ENCODE results near the gene MCUR1. TPM values are rescaled to one million over a fixed set of nuclear protein-coding genes. Genes with fewer than 3 reads are reported as not detected.

MCUR1 gene
- total RNA-seq, 1 donor from 2014 or later: 39.8 TPM

GRCh38 chr6:13818341-13818740, 4.0 kb upstream of the MCUR1 start:
- peaks cover 11% of the 10 kb centered on the region for H3K27me3 Mint-ChIP-seq (ENCODE audit: low read depth)

GRCh38 chr6:13814938-13815575, 700 bp upstream of the MCUR1 start:
- Mint-ChIP-seq H3K9me3 (no peaks in the 10 kb centered on the region), H3K27ac (peak overlapping the region; percentile 77)

More at GRCh38 chr6:13818341-13818740, 4.0 kb upstream of the MCUR1 start:
- Mint-ChIP-seq H3K36me3 (ENCODE audit: low read depth) (no peaks in the 10 kb centered on the region), H3K4me3 (ENCODE audit: low read depth) (no peak overlapping the region), H3K4me1 (ENCODE audit: low read depth) (peaks cover 16% of the 10 kb centered on the region), H3K27ac (no peak overlapping the region), H3K9me3 (no peaks in the 10 kb centered on the region)
- intact Hi-C loops (cut with micrococcal nuclease): loop anchor here (10.0 kb wide), 1 partner anchor 296 kb away; the partner anchor contains the start of gene CD83
- DNase-seq (ENCODE audit: low spot score): no peak

GRCh38 chr6:13813621-13814175, 659 bp downstream of the MCUR1 start:
- Mint-ChIP-seq H3K4me1 (ENCODE audit: low read depth) (peaks cover 36% of the 10 kb centered on the region), H3K36me3 (ENCODE audit: low read depth) (peaks cover 26% of the 10 kb centered on the region), H3K4me3 (ENCODE audit: low read depth) (peak overlapping the region; percentile 90), H3K9me3 (no peaks in the 10 kb centered on the region), H3K27ac (peak overlapping the region; percentile 42), H3K27me3 (ENCODE audit: low read depth) (peaks cover 8% of the 10 kb centered on the region)
- intact Hi-C loops (cut with micrococcal nuclease): loop anchor here (1.0 to 10.0 kb wide), 5 partner anchors 19 to 301 kb away; partner anchors contain the start of genes CD83, RANBP9 and SIRT5
- no peak for DNase-seq (ENCODE audit: low spot score)

More at GRCh38 chr6:13814938-13815575, 700 bp upstream of the MCUR1 start:
- peak overlapping the region; percentile 68 for H3K4me3 Mint-ChIP-seq (ENCODE audit: low read depth)
- DNase-seq (ENCODE audit: low spot score): no peak
- intact Hi-C loops (cut with micrococcal nuclease): loop anchor here (1.0 to 10.0 kb wide), 5 partner anchors 20 to 300 kb away; partner anchors contain the start of genes CD83, RANBP9 and SIRT5
- peaks cover 11% of the 10 kb centered on the region for H3K27me3 Mint-ChIP-seq (ENCODE audit: low read depth)
- peaks cover 36% of the 10 kb centered on the region for H3K4me1 Mint-ChIP-seq (ENCODE audit: low read depth)
- H3K36me3 Mint-ChIP-seq (ENCODE audit: low read depth): peaks cover 19% of the 10 kb centered on the region

- H3K9me3 Mint-ChIP-seq: no peaks in the 10 kb centered on the region
- intact Hi-C loops (cut with micrococcal nuclease): loop anchor here (5.0 to 10.0 kb wide), 3 partner anchors 101 to 302 kb away; partner anchors contain the start of genes CD83 and RANBP9
- peaks cover 3% of the 10 kb centered on the region for H3K27me3 Mint-ChIP-seq (ENCODE audit: low read depth)
- no peak for DNase-seq (ENCODE audit: low spot score)
- H3K27ac Mint-ChIP-seq: peak overlapping the region; percentile 52
- H3K4me1 Mint-ChIP-seq (ENCODE audit: low read depth): peaks cover 41% of the 10 kb centered on the region
- peak overlapping the region; percentile 90 for H3K4me3 Mint-ChIP-seq (ENCODE audit: low read depth)
- peaks cover 33% of the 10 kb centered on the region for H3K36me3 Mint-ChIP-seq (ENCODE audit: low read depth)
Measured at GRCh38 chr6:13813026-13813425, 1.3 kb downstream of the MCUR1 start.

GRCh38 chr6:13812359-13812642, 2.1 kb downstream of the MCUR1 start:
- Mint-ChIP-seq H3K27me3 (ENCODE audit: low read depth) (peaks cover 3% of the 10 kb centered on the region), H3K4me1 (ENCODE audit: low read depth) (peaks cover 42% of the 10 kb centered on the region), H3K4me3 (ENCODE audit: low read depth) (peak overlapping the region; percentile 35), H3K9me3 (no peaks in the 10 kb centered on the region), H3K27ac (no peak overlapping the region), H3K36me3 (ENCODE audit: low read depth) (peaks cover 34% of the 10 kb centered on the region)
- DNase-seq (ENCODE audit: low spot score): no peak
- intact Hi-C loops (cut with micrococcal nuclease): loop anchor here (5.0 to 10.0 kb wide), 3 partner anchors 100 to 302 kb away; partner anchors contain the start of genes CD83 and RANBP9

- intact Hi-C loops (cut with micrococcal nuclease): loop anchor here (5.0 to 10.0 kb wide), 3 partner anchors 99 to 303 kb away; partner anchors contain the start of genes CD83 and RANBP9
- peak overlapping the region; percentile 35 for H3K4me3 Mint-ChIP-seq (ENCODE audit: low read depth)
- no peak for DNase-seq (ENCODE audit: low spot score)
Measured at GRCh38 chr6:13811627-13812358, 2.6 kb downstream of the MCUR1 start.

GRCh38 chr6:13810688-13811446, 3.5 kb downstream of the MCUR1 start:
- peaks cover 34% of the 10 kb centered on the region for H3K36me3 Mint-ChIP-seq (ENCODE audit: low read depth)
- H3K4me1 Mint-ChIP-seq (ENCODE audit: low read depth): peaks cover 39% of the 10 kb centered on the region
- intact Hi-C loops (cut with micrococcal nuclease): loop anchor here (5.0 to 10.0 kb wide), 3 partner anchors 99 to 304 kb away; partner anchors contain the start of genes CD83 and RANBP9
- H3K4me3 Mint-ChIP-seq (ENCODE audit: low read depth): no peak overlapping the region
- DNase-seq (ENCODE audit: low spot score): no peak
- no peaks in the 10 kb centered on the region for H3K9me3 Mint-ChIP-seq
- no peaks in the 10 kb centered on the region for H3K27me3 Mint-ChIP-seq (ENCODE audit: low read depth)
- H3K27ac Mint-ChIP-seq: no peak overlapping the region

More at GRCh38 chr6:13811627-13812358, 2.6 kb downstream of the MCUR1 start:
- Mint-ChIP-seq H3K27ac (no peak overlapping the region), H3K36me3 (ENCODE audit: low read depth) (peaks cover 34% of the 10 kb centered on the region), H3K4me1 (ENCODE audit: low read depth) (peaks cover 42% of the 10 kb centered on the region), H3K9me3 (no peaks in the 10 kb centered on the region), H3K27me3 (ENCODE audit: low read depth) (peaks cover 3% of the 10 kb centered on the region)

GRCh38 chr6:13808801-13809200, 5.6 kb downstream of the MCUR1 start:
- Mint-ChIP-seq H3K27ac (no peak overlapping the region), H3K4me3 (ENCODE audit: low read depth) (no peak overlapping the region), H3K36me3 (ENCODE audit: low read depth) (peaks cover 42% of the 10 kb centered on the region)

GRCh38 chr6:13807696-13808095, 6.7 kb downstream of the MCUR1 start:
- peaks cover 43% of the 10 kb centered on the region for H3K36me3 Mint-ChIP-seq (ENCODE audit: low read depth)
- H3K27ac Mint-ChIP-seq: no peak overlapping the region
- H3K4me3 Mint-ChIP-seq (ENCODE audit: low read depth): no peak overlapping the region
- DNase-seq (ENCODE audit: low spot score): no peak
- H3K9me3 Mint-ChIP-seq: no peaks in the 10 kb centered on the region
- intact Hi-C loops (cut with micrococcal nuclease): no loop called here
- peaks cover 27% of the 10 kb centered on the region for H3K4me1 Mint-ChIP-seq (ENCODE audit: low read depth)
- no peaks in the 10 kb centered on the region for H3K27me3 Mint-ChIP-seq (ENCODE audit: low read depth)

More at GRCh38 chr6:13808801-13809200, 5.6 kb downstream of the MCUR1 start:
- intact Hi-C loops (cut with micrococcal nuclease): no loop called here
- DNase-seq (ENCODE audit: low spot score): no peak
- H3K9me3 Mint-ChIP-seq: no peaks in the 10 kb centered on the region
- no peaks in the 10 kb centered on the region for H3K27me3 Mint-ChIP-seq (ENCODE audit: low read depth)
- peaks cover 32% of the 10 kb centered on the region for H3K4me1 Mint-ChIP-seq (ENCODE audit: low read depth)

- Mint-ChIP-seq H3K27ac (no peak overlapping the region), H3K27me3 (ENCODE audit: low read depth) (no peaks in the 10 kb centered on the region), H3K4me1 (ENCODE audit: low read depth) (peaks cover 4% of the 10 kb centered on the region), H3K4me3 (ENCODE audit: low read depth) (no peak overlapping the region), H3K36me3 (ENCODE audit: low read depth) (peaks cover 39% of the 10 kb centered on the region), H3K9me3 (no peaks in the 10 kb centered on the region)
- intact Hi-C loops (cut with micrococcal nuclease): no loop called here
- DNase-seq (ENCODE audit: low spot score): no peak
Measured at GRCh38 chr6:13803581-13803980, 10.8 kb downstream of the MCUR1 start.

- intact Hi-C loops (cut with micrococcal nuclease): no loop called here
- Mint-ChIP-seq H3K9me3 (no peaks in the 10 kb centered on the region), H3K4me3 (ENCODE audit: low read depth) (no peak overlapping the region), H3K27ac (no peak overlapping the region), H3K36me3 (ENCODE audit: low read depth) (peaks cover 39% of the 10 kb centered on the region), H3K27me3 (ENCODE audit: low read depth) (no peaks in the 10 kb centered on the region), H3K4me1 (ENCODE audit: low read depth) (peaks cover 2% of the 10 kb centered on the region)
- no peak for DNase-seq (ENCODE audit: low spot score)
Measured at GRCh38 chr6:13800615-13801014, 13.7 kb downstream of the MCUR1 start.

- DNase-seq (ENCODE audit: low spot score): no peak
- Mint-ChIP-seq H3K4me3 (ENCODE audit: low read depth) (no peak overlapping the region), H3K27me3 (ENCODE audit: low read depth) (no peaks in the 10 kb centered on the region), H3K36me3 (ENCODE audit: low read depth) (peaks cover 48% of the 10 kb centered on the region), H3K9me3 (no peaks in the 10 kb centered on the region), H3K4me1 (ENCODE audit: low read depth) (peaks cover 24% of the 10 kb centered on the region), H3K27ac (no peak overlapping the region)
- intact Hi-C loops (cut with micrococcal nuclease): loop anchor here (5.0 to 10.0 kb wide), 2 partner anchors 76 to 118 kb away; no protein-coding TSS in a partner anchor
Measured at GRCh38 chr6:13796781-13797180, 17.6 kb downstream of the MCUR1 start.

Measured in activated T-helper 2 cell treated with anti-CD3 and anti-CD28 coated beads, Interferon-gamma antibody, Interleukin-2, Interleukin-4, amounts not matched to agents 10 μg/mL and 5 μg/mL and 100 μg/mL, durations not matched to agents 14 hours and 24 hours and 36 hours (primary cell).